ENCODE results near the gene CCDC146.

- TF ChIP-seq CTCF (IDR thresholded peaks at IDR 0.05; ENCODE audit: low read depth, low read length) (no peak), EZH2phosphoT487 (IDR thresholded peaks at IDR 0.05; ENCODE audit: low read depth) (no peak)
Observed at GRCh38 chr7:77223261-77223660, 100.8 kb downstream of the CCDC146 start.

Measured in OCI-LY3 (cell line).